Stimulated activated effector memory CD8-positive, alpha-beta T cell treated with anti-CD3 and anti-CD28 coated beads, Interleukin-12 subunit alpha, Interleukin-12 subunit beta, amount 100 ng/mL, for 72 hours (primary cell): ENCODE results near the gene IL26.
A peak's percentile ranks its signal among the peaks of the same experiment; 100 is the strongest.

Experiments used
- ATAC-seq: fragments of 150-1000 bp; cut with Tn5 transposase; 2 replicates; pipeline ENCODE4 v1.10.0; 2021
- DNase-seq, 2 donors: peaks; one replicate each; pipeline ENCODE4 v3.0.0; 2021 to 2022; ENCODE audit warnings: low spot score in 2 of 2
- H3K27ac Mint-ChIP-seq: one replicate; pipeline ENCODE4 v1.8.0; 2022; ENCODE audit warnings: mild to moderate bottlenecking, mixed read lengths
- H3K36me3 Mint-ChIP-seq: one replicate; pipeline ENCODE4 v1.8.0; 2022; ENCODE audit warnings: mild to moderate bottlenecking, mixed read lengths
- H3K4me1 Mint-ChIP-seq: one replicate; pipeline ENCODE4 v1.8.0; 2022; ENCODE audit warnings: mixed read lengths
- H3K4me3 Mint-ChIP-seq: one replicate; pipeline ENCODE4 v1.8.0; 2022; ENCODE audit warnings: mild to moderate bottlenecking, mixed read lengths
- H3K9me3 Mint-ChIP-seq: one replicate; pipeline ENCODE4 v1.8.0; 2022; ENCODE audit warnings: mixed read lengths

The IL26 gene

GRCh38 chr12:68250454-68250853 lies 24.8 kb upstream of the IL26 start:
- ATAC-seq = no peak
- H3K4me1 Mint-ChIP-seq = peaks cover 12% of the 10 kb centered on the region
- no peak overlapping the region for H3K27ac Mint-ChIP-seq
- DNase-seq = no peak
- no peaks in the 10 kb centered on the region for H3K36me3 Mint-ChIP-seq
- no peak overlapping the region for H3K4me3 Mint-ChIP-seq
- H3K9me3 Mint-ChIP-seq = no peaks in the 10 kb centered on the region

- DNase-seq (no peak), ATAC-seq (no peak)
- Mint-ChIP-seq H3K36me3 (no peaks in the 10 kb centered on the region), H3K27ac (no peak overlapping the region), H3K4me1 (peaks cover 17% of the 10 kb centered on the region), H3K9me3 (no peaks in the 10 kb centered on the region), H3K4me3 (no peak overlapping the region)
Measured at GRCh38 chr12:68247785-68248184, 22.2 kb upstream of the IL26 start.

GRCh38 chr12:68246350-68246749 lies 20.7 kb upstream of the IL26 start:
- H3K27ac Mint-ChIP-seq = no peak overlapping the region
- no peak for ATAC-seq
- H3K9me3 Mint-ChIP-seq = no peaks in the 10 kb centered on the region
- peaks cover 18% of the 10 kb centered on the region for H3K4me1 Mint-ChIP-seq
- DNase-seq = no peak
- H3K4me3 Mint-ChIP-seq = no peak overlapping the region
- no peaks in the 10 kb centered on the region for H3K36me3 Mint-ChIP-seq

- Mint-ChIP-seq H3K4me3 (no peak overlapping the region), H3K4me1 (peaks cover 28% of the 10 kb centered on the region), H3K27ac (no peak overlapping the region), H3K9me3 (no peaks in the 10 kb centered on the region), H3K36me3 (no peaks in the 10 kb centered on the region)
- ATAC-seq (no peak), DNase-seq (no peak)
Measured at GRCh38 chr12:68245180-68246021, 19.8 kb upstream of the IL26 start.

DNA sequence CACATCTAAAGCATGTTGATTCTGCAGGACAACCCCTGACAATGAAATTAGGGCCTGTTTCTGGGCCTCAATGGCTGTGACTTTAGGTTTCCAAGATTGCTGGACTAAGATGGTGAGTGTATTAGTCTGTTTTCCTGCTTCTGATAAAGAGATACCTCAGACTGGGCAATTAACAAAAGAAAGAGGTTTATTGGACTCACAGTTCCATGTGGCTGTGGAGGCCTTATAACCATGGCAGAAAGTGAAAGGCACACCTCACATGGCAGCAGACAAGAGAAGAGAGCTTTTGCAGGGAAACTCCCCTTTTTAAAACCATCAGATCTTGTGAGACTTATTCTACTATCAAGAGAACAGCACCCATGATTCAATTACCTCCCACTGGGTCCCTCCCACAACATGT lies 17.2 kb upstream of the IL26 start:
- ATAC-seq (no peak), DNase-seq (peak in 1 of 2 donors; percentile 36)
- H3K36me3 Mint-ChIP-seq = no peaks in the 10 kb centered on the region
- H3K4me1 Mint-ChIP-seq = peaks cover 40% of the 10 kb centered on the region
- no peak overlapping the region for H3K27ac Mint-ChIP-seq
- no peak overlapping the region for H3K4me3 Mint-ChIP-seq
- peaks cover 2% of the 10 kb centered on the region for H3K9me3 Mint-ChIP-seq

GRCh38 chr12:68240975-68241374 lies 15.4 kb upstream of the IL26 start:
- DNase-seq = peak; percentile 17 to 75
- ATAC-seq = peak; percentile 100
- no peaks in the 10 kb centered on the region for H3K36me3 Mint-ChIP-seq
- H3K27ac Mint-ChIP-seq = peak overlapping the region; percentile 74
- H3K4me1 Mint-ChIP-seq = peaks cover 50% of the 10 kb centered on the region
- H3K9me3 Mint-ChIP-seq = peaks cover 2% of the 10 kb centered on the region
- H3K4me3 Mint-ChIP-seq = peak overlapping the region; percentile 41

DNA sequence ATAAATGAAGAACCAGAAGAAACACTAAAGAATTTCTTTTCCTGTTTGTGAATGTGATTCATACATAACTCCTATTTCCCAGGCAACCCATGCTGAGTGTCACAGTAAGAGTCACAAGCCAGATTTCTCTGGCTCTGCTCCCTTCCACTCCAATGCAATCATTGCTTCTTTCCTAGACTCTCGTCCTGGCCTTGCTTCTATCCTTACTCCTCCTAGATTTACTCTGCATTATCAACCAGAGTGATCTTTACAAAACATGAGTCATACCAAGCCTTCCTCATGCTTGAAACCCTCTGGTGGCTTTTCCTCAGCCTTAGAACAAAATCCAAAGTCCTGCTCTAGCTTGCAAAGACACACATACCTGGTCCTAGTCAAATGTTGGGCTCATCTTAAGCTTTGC lies 14.5 kb upstream of the IL26 start:
- peak overlapping the region; percentile 41 for H3K4me3 Mint-ChIP-seq
- DNase-seq (peak in 1 of 2 donors; percentile 49), ATAC-seq (no peak)
- H3K36me3 Mint-ChIP-seq = no peaks in the 10 kb centered on the region
- H3K27ac Mint-ChIP-seq = no peak overlapping the region
- H3K4me1 Mint-ChIP-seq = peaks cover 57% of the 10 kb centered on the region
- H3K9me3 Mint-ChIP-seq = peaks cover 2% of the 10 kb centered on the region

DNA sequence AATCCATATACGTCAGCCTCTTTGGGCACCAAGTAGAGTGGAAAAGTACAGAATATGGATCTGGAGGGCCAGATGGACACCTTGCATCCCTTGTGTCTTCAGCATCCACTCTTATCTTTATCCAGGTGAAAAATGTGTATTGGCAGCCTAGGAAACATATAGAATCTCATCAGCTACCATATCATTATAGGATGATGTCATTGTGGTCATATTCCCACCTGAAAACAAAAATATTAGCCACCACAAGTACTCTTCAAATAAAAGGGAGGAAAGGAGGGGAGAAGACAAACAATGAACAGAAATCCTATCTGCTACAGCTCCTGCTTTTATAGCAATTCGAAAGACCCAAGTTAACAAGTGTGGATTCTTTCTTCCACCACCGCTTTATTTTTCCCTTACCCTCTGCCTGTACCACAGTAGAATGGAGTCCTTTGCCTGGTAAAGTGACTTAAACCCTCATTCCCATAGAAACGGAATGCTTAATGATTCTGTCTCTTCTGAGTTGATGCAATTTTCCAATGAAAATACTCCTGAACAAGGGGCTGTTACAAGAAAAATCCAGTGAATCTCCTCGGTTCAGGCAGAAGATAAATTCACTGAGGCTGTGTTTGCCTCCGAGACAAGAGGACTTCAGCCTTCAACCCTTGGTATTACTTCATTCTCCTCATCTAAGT lies 13.8 kb upstream of the IL26 start:
- peaks cover 63% of the 10 kb centered on the region for H3K4me1 Mint-ChIP-seq
- H3K9me3 Mint-ChIP-seq = peaks cover 2% of the 10 kb centered on the region
- no peak overlapping the region for H3K4me3 Mint-ChIP-seq
- no peaks in the 10 kb centered on the region for H3K36me3 Mint-ChIP-seq
- DNase-seq = peak in 1 of 2 donors; percentile 6
- no peak overlapping the region for H3K27ac Mint-ChIP-seq
- ATAC-seq = no peak

GRCh38 chr12:68237619-68238018 lies 12.0 kb upstream of the IL26 start:
- H3K27ac Mint-ChIP-seq = peak overlapping the region; percentile 85
- peaks cover 2% of the 10 kb centered on the region for H3K9me3 Mint-ChIP-seq
- H3K4me1 Mint-ChIP-seq = peaks cover 71% of the 10 kb centered on the region
- no peak for ATAC-seq
- DNase-seq = no peak
- H3K36me3 Mint-ChIP-seq = no peaks in the 10 kb centered on the region
- H3K4me3 Mint-ChIP-seq = peak overlapping the region; percentile 71

GRCh38 chr12:68237078-68237477 lies 11.5 kb upstream of the IL26 start:
- ATAC-seq (no peak), DNase-seq (peak in 1 of 2 donors; percentile 42)
- peaks cover 70% of the 10 kb centered on the region for H3K4me1 Mint-ChIP-seq

GRCh38 chr12:68236421-68237059 lies 10.9 kb upstream of the IL26 start:
- DNase-seq = peak in 1 of 2 donors; percentile 54
- ATAC-seq = peak; percentile 56
- H3K4me1 Mint-ChIP-seq = peaks cover 70% of the 10 kb centered on the region
- no peaks in the 10 kb centered on the region for H3K36me3 Mint-ChIP-seq
- peaks cover 2% of the 10 kb centered on the region for H3K9me3 Mint-ChIP-seq
- peak overlapping the region; percentile 85 for H3K27ac Mint-ChIP-seq
- peak overlapping the region; percentile 71 for H3K4me3 Mint-ChIP-seq

More at GRCh38 chr12:68237078-68237477, 11.5 kb upstream of the IL26 start:
- Mint-ChIP-seq H3K27ac (peak overlapping the region; percentile 85), H3K4me3 (peak overlapping the region; percentile 71), H3K36me3 (no peaks in the 10 kb centered on the region), H3K9me3 (peaks cover 2% of the 10 kb centered on the region)

GRCh38 chr12:68235576-68235975 lies 10.0 kb upstream of the IL26 start:
- Mint-ChIP-seq H3K4me3 (peak overlapping the region; percentile 71), H3K27ac (peak overlapping the region; percentile 85), H3K9me3 (peaks cover 2% of the 10 kb centered on the region), H3K36me3 (no peaks in the 10 kb centered on the region), H3K4me1 (peaks cover 70% of the 10 kb centered on the region)
- no peak for ATAC-seq
- no peak for DNase-seq

DNA sequence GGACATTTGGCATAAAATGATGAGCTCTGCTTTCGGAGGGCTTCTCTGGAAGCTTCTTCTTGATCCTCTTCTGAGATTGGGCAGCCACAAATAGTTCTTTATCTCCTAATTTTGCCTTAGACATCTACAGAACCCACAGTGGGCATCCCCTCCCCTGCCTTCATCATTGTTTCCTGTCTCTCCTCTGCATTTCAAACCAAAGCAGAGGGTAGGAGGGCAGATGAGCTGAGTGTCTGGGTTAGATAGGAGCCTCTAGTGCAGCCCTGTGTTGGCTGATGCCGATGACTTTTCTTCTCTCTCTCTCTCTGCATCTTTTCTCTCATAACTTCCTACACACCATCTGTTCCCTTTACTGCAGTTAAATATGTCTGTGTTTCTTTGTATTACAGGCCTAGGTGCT lies 8.5 kb upstream of the IL26 start:
- ATAC-seq = peak; percentile 79
- Mint-ChIP-seq H3K27ac (no peak overlapping the region), H3K36me3 (no peaks in the 10 kb centered on the region), H3K4me3 (no peak overlapping the region), H3K4me1 (peaks cover 63% of the 10 kb centered on the region), H3K9me3 (peaks cover 2% of the 10 kb centered on the region)
- DNase-seq = no peak

- H3K27ac Mint-ChIP-seq = no peak overlapping the region
- no peak for DNase-seq
- H3K4me3 Mint-ChIP-seq = no peak overlapping the region
- peaks cover 2% of the 10 kb centered on the region for H3K9me3 Mint-ChIP-seq
- peaks cover 63% of the 10 kb centered on the region for H3K4me1 Mint-ChIP-seq
- no peak for ATAC-seq
- H3K36me3 Mint-ChIP-seq = no peaks in the 10 kb centered on the region
Measured at GRCh38 chr12:68233498-68233897, 7.9 kb upstream of the IL26 start.

GRCh38 chr12:68231691-68232090 lies 6.1 kb upstream of the IL26 start:
- no peaks in the 10 kb centered on the region for H3K36me3 Mint-ChIP-seq
- H3K4me3 Mint-ChIP-seq = no peak overlapping the region
- no peak overlapping the region for H3K27ac Mint-ChIP-seq
- peaks cover 53% of the 10 kb centered on the region for H3K4me1 Mint-ChIP-seq
- no peaks in the 10 kb centered on the region for H3K9me3 Mint-ChIP-seq
- ATAC-seq = no peak
- no peak for DNase-seq
